HG03064 (cell line): Measurements from ENCODE around the gene MCAM.

Source experiments
- ATAC-seq: cut with Tn5 transposase; IDR thresholded peaks from one replicate; pipeline ENCODE4 v1.9.1; 2021; ENCODE audit warnings: low read depth; ENCODE audit not compliant: unreplicated experiment

Gene MCAM

GRCh38 chr11:119334174-119334930 lies 17.4 kb upstream of the MCAM start, which contains the start of gene RNF26:
RNF26 (plus strand) TSS chr11:119334527; CDS start chr11:119335123, 596 bp downstream.
- peak; percentile 81 for ATAC-seq

GRCh38 chr11:119332111-119332765 lies 15.3 kb upstream of the MCAM start:
- ATAC-seq, result no peak

- ATAC-seq, result no peak
Measured at GRCh38 chr11:119330237-119330636, 13.3 kb upstream of the MCAM start.

- ATAC-seq, result no peak
Measured at GRCh38 chr11:119329320-119329719, 12.4 kb upstream of the MCAM start.

- ATAC-seq, result no peak
Measured at GRCh38 chr11:119324189-119324588, 7.3 kb upstream of the MCAM start.

- no peak for ATAC-seq
Measured at GRCh38 chr11:119323532-119324033, 6.7 kb upstream of the MCAM start.

GRCh38 chr11:119322921-119323531 lies 6.1 kb upstream of the MCAM start:
- no peak for ATAC-seq

GRCh38 chr11:119322360-119322739 lies 5.4 kb upstream of the MCAM start:
- ATAC-seq, result no peak

- peak; percentile 50 for ATAC-seq
Measured at GRCh38 chr11:119320776-119321524, 4.0 kb upstream of the MCAM start.

GRCh38 chr11:119320240-119320775 lies 3.4 kb upstream of the MCAM start:
- ATAC-seq, result no peak

GRCh38 chr11:119319700-119320239 lies 2.8 kb upstream of the MCAM start:
- ATAC-seq, result no peak

GRCh38 chr11:119319136-119319699 lies 2.3 kb upstream of the MCAM start:
- no peak for ATAC-seq

GRCh38 chr11:119318240-119319135 lies 1.6 kb upstream of the MCAM start:
- ATAC-seq, result no peak

GRCh38 chr11:119317592-119318239 lies 786 bp upstream of the MCAM start:
- no peak for ATAC-seq

GRCh38 chr11:119316016-119316728 lies 758 bp downstream of the MCAM start:
- ATAC-seq, result no peak

GRCh38 chr11:119315131-119316015 lies 1.6 kb downstream of the MCAM start:
- ATAC-seq, result no peak

- no peak for ATAC-seq
Measured at GRCh38 chr11:119314726-119315125, 2.2 kb downstream of the MCAM start.
